WERI-Rb-1 (cell line): ENCODE results near the gene RAP2A.

Experiments
- DNase-seq: peaks from one replicate; pipeline ENCODE4 v3.0.0-alpha.2; 2020
- H3K27ac ChIP-seq: fragments of 250-450 bp; sonication (Bioruptor Pico); 2 replicates; pipeline ENCODE4 v1.5.1; 2020; ENCODE audit warnings: mild to moderate bottlenecking, moderate library complexity
- H3K27me3 ChIP-seq: fragments of 250-450 bp; sonication (Bioruptor Pico); 2 replicates; pipeline ENCODE4 v1.5.1; 2021; ENCODE audit warnings: mild to moderate bottlenecking, low read depth, moderate library complexity; ENCODE audit not compliant: insufficient read depth, severe bottlenecking
- H3K36me3 ChIP-seq: fragments of 250-450 bp; sonication (Bioruptor Pico); 2 replicates; pipeline ENCODE4 v1.5.1; 2020; ENCODE audit warnings: mild to moderate bottlenecking, moderate library complexity
- H3K4me3 ChIP-seq: 2 replicates; pipeline ENCODE4 v1.5.1; 2011; ENCODE audit warnings: low read depth, mild to moderate bottlenecking, control low read depth, low read length
- H3K9me3 ChIP-seq: fragments of 250-450 bp; sonication (Bioruptor Pico); 2 replicates; pipeline ENCODE4 v1.5.1; 2021; ENCODE audit warnings: mild to moderate bottlenecking, moderate library complexity; ENCODE audit not compliant: severe bottlenecking
- TF ChIP-seq, protein P1 (sequence below): IDR thresholded peaks from 2 replicates; pipeline ENCODE4 v1.5.1; 2011; ENCODE audit warnings: low read depth, mild to moderate bottlenecking, control low read depth, inconsistent platforms, low read length

The RAP2A gene

GRCh38 chr13:97387485-97387839, 46.5 kb upstream of the RAP2A start:
- TF ChIP-seq, protein P1, sequence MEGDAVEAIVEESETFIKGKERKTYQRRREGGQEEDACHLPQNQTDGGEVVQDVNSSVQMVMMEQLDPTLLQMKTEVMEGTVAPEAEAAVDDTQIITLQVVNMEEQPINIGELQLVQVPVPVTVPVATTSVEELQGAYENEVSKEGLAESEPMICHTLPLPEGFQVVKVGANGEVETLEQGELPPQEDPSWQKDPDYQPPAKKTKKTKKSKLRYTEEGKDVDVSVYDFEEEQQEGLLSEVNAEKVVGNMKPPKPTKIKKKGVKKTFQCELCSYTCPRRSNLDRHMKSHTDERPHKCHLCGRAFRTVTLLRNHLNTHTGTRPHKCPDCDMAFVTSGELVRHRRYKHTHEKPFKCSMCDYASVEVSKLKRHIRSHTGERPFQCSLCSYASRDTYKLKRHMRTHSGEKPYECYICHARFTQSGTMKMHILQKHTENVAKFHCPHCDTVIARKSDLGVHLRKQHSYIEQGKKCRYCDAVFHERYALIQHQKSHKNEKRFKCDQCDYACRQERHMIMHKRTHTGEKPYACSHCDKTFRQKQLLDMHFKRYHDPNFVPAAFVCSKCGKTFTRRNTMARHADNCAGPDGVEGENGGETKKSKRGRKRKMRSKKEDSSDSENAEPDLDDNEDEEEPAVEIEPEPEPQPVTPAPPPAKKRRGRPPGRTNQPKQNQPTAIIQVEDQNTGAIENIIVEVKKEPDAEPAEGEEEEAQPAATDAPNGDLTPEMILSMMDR, result no peak
- H3K4me3 ChIP-seq, result no peak overlapping the region
- no peaks in the 10 kb centered on the region for H3K27me3 ChIP-seq
- DNase-seq, result no peak
- no peak overlapping the region for H3K27ac ChIP-seq
- no peaks in the 10 kb centered on the region for H3K36me3 ChIP-seq
- H3K9me3 ChIP-seq, result no peaks in the 10 kb centered on the region

DNA sequence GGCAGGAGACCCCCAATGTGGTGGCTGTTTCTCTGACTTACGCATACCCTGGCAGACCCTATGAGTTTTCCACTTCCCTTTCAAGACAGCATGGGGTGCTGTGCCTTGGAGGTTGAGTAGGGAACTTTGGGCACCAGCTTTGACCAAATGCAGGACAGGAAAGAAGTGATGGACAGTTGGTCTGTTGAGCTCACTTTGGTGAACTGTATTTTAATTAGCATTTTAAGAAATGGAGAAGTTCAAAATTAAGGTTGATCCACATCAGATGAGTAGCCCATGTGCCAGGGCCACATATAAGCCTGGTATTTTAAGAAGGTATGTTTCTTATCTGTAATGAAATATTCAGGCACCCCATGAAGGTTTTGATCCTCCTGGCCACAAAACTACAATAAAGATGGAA, 46.1 kb upstream of the RAP2A start:
- no peak overlapping the region for H3K27ac ChIP-seq
- DNase-seq, result no peak
- no peaks in the 10 kb centered on the region for H3K27me3 ChIP-seq
- H3K9me3 ChIP-seq, result no peaks in the 10 kb centered on the region
- no peak overlapping the region for H3K4me3 ChIP-seq
- TF ChIP-seq, protein P1, result no peak
- no peaks in the 10 kb centered on the region for H3K36me3 ChIP-seq

GRCh38 chr13:97388373-97388772, 45.6 kb upstream of the RAP2A start:
- H3K36me3 ChIP-seq, result no peaks in the 10 kb centered on the region
- H3K27me3 ChIP-seq, result no peaks in the 10 kb centered on the region
- no peak for DNase-seq
- TF ChIP-seq, protein P1, result no peak
- no peaks in the 10 kb centered on the region for H3K9me3 ChIP-seq
- H3K27ac ChIP-seq, result no peak overlapping the region
- no peak overlapping the region for H3K4me3 ChIP-seq

DNA sequence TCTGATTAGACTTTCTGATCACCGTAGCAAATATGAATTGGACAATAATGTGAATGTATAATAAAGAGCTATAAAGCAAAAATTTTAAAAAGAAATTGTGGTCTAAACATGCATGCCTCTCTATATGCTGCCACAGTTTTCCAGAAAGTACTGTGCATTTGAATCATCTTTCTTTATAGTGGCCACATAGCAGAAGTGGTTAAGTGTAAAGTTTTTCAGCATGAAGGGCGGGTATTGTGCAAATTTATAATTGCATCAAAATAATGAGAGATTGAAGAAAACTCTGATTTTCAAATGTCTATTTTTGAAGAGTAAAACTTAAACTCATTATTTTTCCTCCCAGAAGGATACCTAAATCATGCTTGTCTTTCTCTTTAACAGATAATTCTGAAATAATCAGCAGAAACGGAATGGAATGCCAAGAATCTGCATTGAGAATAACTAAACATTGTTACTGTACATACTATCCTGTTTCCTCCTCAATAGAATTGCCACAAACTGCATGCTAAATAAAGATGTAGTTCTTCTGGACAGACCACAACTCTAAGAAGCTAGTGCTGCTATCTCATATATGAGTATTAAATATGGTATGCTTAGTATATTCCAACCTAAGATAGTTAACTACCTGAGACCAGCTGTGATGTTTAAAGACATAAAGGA, 42.9 kb upstream of the RAP2A start:
- Histone ChIP-seq H3K9me3 (no peaks in the 10 kb centered on the region), H3K36me3 (no peaks in the 10 kb centered on the region), H3K27me3 (no peaks in the 10 kb centered on the region), H3K4me3 (no peak overlapping the region), H3K27ac (no peak overlapping the region)
- no peak for DNase-seq
- TF ChIP-seq, protein P1, result no peak

DNA sequence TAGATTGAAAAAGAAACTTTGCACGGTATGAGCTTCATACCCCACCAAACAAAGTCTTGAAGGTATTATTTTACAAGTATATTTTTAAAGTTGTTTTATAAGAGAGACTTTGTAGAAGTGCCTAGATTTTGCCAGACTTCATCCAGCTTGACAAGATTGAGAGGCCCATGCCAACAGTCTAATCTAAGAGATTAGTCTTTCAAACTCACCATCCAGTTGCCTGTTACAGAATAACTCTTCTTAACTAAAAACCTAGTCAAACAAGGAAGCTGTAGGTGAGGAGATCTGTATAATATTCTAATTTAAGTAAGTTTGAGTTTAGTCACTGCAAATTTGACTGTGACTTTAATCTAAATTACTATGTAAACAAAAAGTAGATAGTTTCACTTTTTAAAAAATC, 41.9 kb upstream of the RAP2A start:
- TF ChIP-seq, protein P1, result no peak
- Histone ChIP-seq H3K4me3 (no peak overlapping the region), H3K27me3 (no peaks in the 10 kb centered on the region), H3K36me3 (no peaks in the 10 kb centered on the region), H3K27ac (no peak overlapping the region), H3K9me3 (no peaks in the 10 kb centered on the region)
- DNase-seq, result no peak

- H3K27me3 ChIP-seq, result no peaks in the 10 kb centered on the region
- DNase-seq, result no peak
- no peak overlapping the region for H3K27ac ChIP-seq
These were observed 39.4 kb upstream of the RAP2A start for GRCh38 chr13:97394542-97394941.

More at GRCh38 chr13:97394542-97394941, 39.4 kb upstream of the RAP2A start:
- no peak overlapping the region for H3K4me3 ChIP-seq
- H3K9me3 ChIP-seq, result no peaks in the 10 kb centered on the region
- no peaks in the 10 kb centered on the region for H3K36me3 ChIP-seq
- TF ChIP-seq, protein P1, result no peak
